Smooth muscle cell (in vitro differentiated cells): Measurements from ENCODE around the gene TRMU. TPM values are rescaled to one million over a fixed set of nuclear protein-coding genes. Genes with fewer than 3 reads are reported as not detected.

Experiments used
- DNase-seq: peaks from one replicate; lab custom pipeline; 2025; ENCODE audit not compliant: unreplicated experiment; lab: John Stamatoyannopoulos, UW
- H2AFZ ChIP-seq: fragments of 200-600 bp; sonication (generic); 2 replicates; pipeline ENCODE4 v1.6.0; 2016; ENCODE audit warnings: antibody characterized with exemption, low read depth, mild to moderate bottlenecking
- H3F3A ChIP-seq: fragments of 200-600 bp; sonication (generic); 2 replicates; pipeline ENCODE4 v1.6.0; 2017; ENCODE audit warnings: antibody characterized with exemption, low read depth
- H3K27ac ChIP-seq: fragments of 200-600 bp; sonication (generic); 2 replicates; pipeline ENCODE4 v1.5.1; 2016; ENCODE audit warnings: low read depth, mild to moderate bottlenecking
- H3K27me3 ChIP-seq: fragments of 200-600 bp; sonication (generic); 2 replicates; pipeline ENCODE4 v1.6.1; 2016; ENCODE audit warnings: low read depth, mild to moderate bottlenecking
- H3K36me3 ChIP-seq: fragments of 200-600 bp; sonication (generic); 2 replicates; pipeline ENCODE4 v1.5.1; 2016; ENCODE audit warnings: low read depth
- H3K4me1 ChIP-seq: fragments of 200-600 bp; sonication (generic); 2 replicates; pipeline ENCODE4 v1.5.1; 2016; ENCODE audit warnings: low read depth
- H3K4me2 ChIP-seq: fragments of 200-600 bp; sonication (generic); 2 replicates; pipeline ENCODE4 v1.6.0; 2016; ENCODE audit warnings: mild to moderate bottlenecking
- H3K4me3 ChIP-seq: fragments of 200-600 bp; sonication (generic); 2 replicates; pipeline ENCODE4 v1.5.1; 2016; ENCODE audit warnings: mild to moderate bottlenecking
- H3K79me2 ChIP-seq: fragments of 200-600 bp; sonication (generic); 2 replicates; pipeline ENCODE4 v1.6.0; 2016; ENCODE audit warnings: low read depth, mild to moderate bottlenecking
- H3K9ac ChIP-seq: fragments of 200-600 bp; sonication (generic); 2 replicates; pipeline ENCODE4 v1.6.0; 2016; ENCODE audit warnings: low read depth
- H3K9me3 ChIP-seq: fragments of 200-600 bp; sonication (generic); replicated peaks from 2 replicates; pipeline ENCODE4 v1.5.1; 2016; ENCODE audit warnings: low read depth
- H4K20me1 ChIP-seq: fragments of 200-600 bp; sonication (generic); 2 replicates; pipeline ENCODE4 v1.6.0; 2016; ENCODE audit warnings: low read depth
- CTCF ChIP-seq: fragments of 200-600 bp; sonication (generic); IDR thresholded peaks from 2 replicates; pipeline ENCODE4 v1.5.1; 2017; ENCODE audit warnings: borderline replicate concordance, mild to moderate bottlenecking, antibody characterized with exemption; ENCODE audit not compliant: insufficient read depth, poor library complexity, severe bottlenecking
- WGBS: methylation state at CpG from one replicate; pipeline ENCODE4 v1.1.7; 2016; ENCODE audit warnings: low lambda C conversion rate; 5-methylcytosine and 5-hydroxymethylcytosine counted together
- polyA plus RNA-seq: library from polyadenylated mRNA; unstranded; fragments of >200 nt; fragmentation: Nextera tagmentation; extraction: Ambion mirVana; gene quantifications from 2 replicates; pipeline ENCODE4 v1.2.1, GENCODE V29; 2016
- total RNA-seq: library from RNA; depleted of rRNA; stranded (reverse); fragments of >200 nt; gene quantifications from 2 replicates; pipeline ENCODE4 v1.2.3, GENCODE V29; 2014

Gene TRMU
- total and polyA plus RNA-seq, 2 experiments from 2014 or later: 15.8 to 20.5 TPM

GRCh38 chr22:46380069-46380468 lies 44.6 kb downstream of the TRMU start:
- Histone ChIP-seq H3K4me1 (peaks cover 20% of the 10 kb centered on the region), H3F3A (no peaks in the 10 kb centered on the region), H3K36me3 (no peaks in the 10 kb centered on the region), H3K9me3 (peaks cover 6% of the 10 kb centered on the region), H3K27ac (no peak overlapping the region), H3K27me3 (no peaks in the 10 kb centered on the region), H3K4me2 (no peak overlapping the region), H3K4me3 (no peak overlapping the region), H2AFZ (no peak overlapping the region), H4K20me1 (no peaks in the 10 kb centered on the region), H3K79me2 (no peaks in the 10 kb centered on the region), H3K9ac (no peak overlapping the region)
- TF ChIP-seq CTCF: no peak
- DNase-seq: no peak
- 94% methylated on average over 19 of the region's 19 CpGs for WGBS

DNA sequence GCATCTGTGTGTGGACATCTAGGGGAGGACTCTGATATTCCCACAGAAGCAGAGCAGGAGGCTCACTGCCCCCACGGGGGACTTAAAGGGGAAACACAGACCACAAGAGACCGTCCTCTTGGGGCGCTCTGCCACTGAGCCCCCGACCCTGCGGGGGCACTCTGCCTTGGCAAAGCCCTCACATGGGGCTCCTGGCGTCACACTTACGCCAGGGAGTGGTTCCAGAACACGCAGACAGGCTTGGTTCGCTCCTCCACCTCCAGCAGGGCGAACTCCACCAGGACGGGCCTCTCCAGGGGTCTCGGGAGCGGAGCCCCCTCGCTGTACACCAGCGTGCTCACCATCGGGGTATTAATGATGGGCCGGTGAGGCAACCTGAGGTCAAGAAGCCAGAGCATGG lies 45.1 kb downstream of the TRMU start:
- no peak overlapping the region for H3K27ac ChIP-seq
- no peak overlapping the region for H3K9ac ChIP-seq
- peaks cover 5% of the 10 kb centered on the region for H3K9me3 ChIP-seq
- no peak overlapping the region for H3K4me2 ChIP-seq
- peaks cover 20% of the 10 kb centered on the region for H3K4me1 ChIP-seq
- H2AFZ ChIP-seq: no peak overlapping the region
- DNase-seq: no peak
- H3F3A ChIP-seq: no peaks in the 10 kb centered on the region
- H3K27me3 ChIP-seq: no peaks in the 10 kb centered on the region
- no peaks in the 10 kb centered on the region for H4K20me1 ChIP-seq
- no peak for TF ChIP-seq CTCF
- H3K36me3 ChIP-seq: no peaks in the 10 kb centered on the region
- 96% methylated on average over 17 of the region's 17 CpGs for WGBS
- no peaks in the 10 kb centered on the region for H3K79me2 ChIP-seq
- H3K4me3 ChIP-seq: no peak overlapping the region

- 51% methylated on average over 5 of the region's 5 CpGs for WGBS
- TF ChIP-seq CTCF: no peak
- Histone ChIP-seq H3K27ac (no peak overlapping the region), H3K4me3 (no peak overlapping the region), H3F3A (no peaks in the 10 kb centered on the region), H3K4me1 (peaks cover 20% of the 10 kb centered on the region), H3K79me2 (no peaks in the 10 kb centered on the region), H3K9ac (no peak overlapping the region), H3K9me3 (no peaks in the 10 kb centered on the region), H3K36me3 (no peaks in the 10 kb centered on the region), H4K20me1 (no peaks in the 10 kb centered on the region), H2AFZ (no peak overlapping the region), H3K4me2 (no peak overlapping the region), H3K27me3 (no peaks in the 10 kb centered on the region)
- DNase-seq: no peak
Measured at GRCh38 chr22:46381142-46381541, 45.6 kb downstream of the TRMU start.

GRCh38 chr22:46381731-46382130 lies 46.2 kb downstream of the TRMU start:
- TF ChIP-seq CTCF: no peak
- H3K27me3 ChIP-seq: no peaks in the 10 kb centered on the region

More at GRCh38 chr22:46381731-46382130, 46.2 kb downstream of the TRMU start:
- H3K9me3 ChIP-seq: no peaks in the 10 kb centered on the region
- H3K9ac ChIP-seq: no peak overlapping the region
- H3K4me3 ChIP-seq: no peak overlapping the region
- no peaks in the 10 kb centered on the region for H3F3A ChIP-seq
- H3K4me1 ChIP-seq: peaks cover 20% of the 10 kb centered on the region
- no peak overlapping the region for H3K4me2 ChIP-seq
- H3K79me2 ChIP-seq: no peaks in the 10 kb centered on the region
- DNase-seq: no peak
- H4K20me1 ChIP-seq: no peaks in the 10 kb centered on the region
- no peak overlapping the region for H3K27ac ChIP-seq
- H3K36me3 ChIP-seq: no peaks in the 10 kb centered on the region
- no peak overlapping the region for H2AFZ ChIP-seq
- 98% methylated on average over 27 of the region's 27 CpGs for WGBS
